Natural killer cell treated with Interleukin-12 subunit alpha and Interleukin-12 subunit beta and Interleukin-15 and Interleukin-18, amount 100 ng/mL, for 72 hours (primary cell): ENCODE data around the gene DYNC1LI1. TPM values are rescaled to one million over a fixed set of nuclear protein-coding genes. Genes with fewer than 3 reads are reported as not detected.

Experiments
- ATAC-seq, 2 donors: fragments of 150-1000 bp; cut with Tn5 transposase in 1 of 2; sonication (Bioruptor Pico), chemical (Tn5 transposase) in 1 of 2; 2 replicates each; pipeline ENCODE4 v1.10.0; 2021
- DNase-seq: peaks from one replicate; pipeline ENCODE4 v3.0.0; 2022; ENCODE audit warnings: low spot score
- H3K27ac Mint-ChIP-seq, 2 donors: 1 replicate in 1 of 2; 2 replicates in 1 of 2; pipeline ENCODE4 v1.8.0; 2022; ENCODE audit warnings: mixed read lengths in 2 of 2, mild to moderate bottlenecking in 1 of 2, moderate library complexity in 1 of 2
- H3K27me3 Mint-ChIP-seq, 2 donors: 1 replicate in 1 of 2; 2 replicates in 1 of 2; pipeline ENCODE4 v1.8.0; 2022; ENCODE audit warnings: mixed read lengths in 2 of 2
- H3K36me3 Mint-ChIP-seq: one replicate; pipeline ENCODE4 v1.8.0; 2022; ENCODE audit warnings: mixed read lengths
- H3K4me1 Mint-ChIP-seq, 2 donors: 1 replicate in 1 of 2; 2 replicates in 1 of 2; pipeline ENCODE4 v1.8.0; 2022; ENCODE audit warnings: low read depth in 2 of 2, mixed read lengths in 2 of 2, mild to moderate bottlenecking in 1 of 2
- H3K4me3 Mint-ChIP-seq: one replicate; pipeline ENCODE4 v1.8.0; 2022; ENCODE audit warnings: mixed read lengths
- H3K9me3 Mint-ChIP-seq: 2 replicates; pipeline ENCODE4 v1.8.0; 2022; ENCODE audit warnings: mixed read lengths
- total RNA-seq, 2 donors: library from RNA; stranded (reverse); gene quantifications; one replicate each; pipeline ENCODE4 v1.2.3, GENCODE V29; 2022

DYNC1LI1 gene
- total RNA-seq, 2 donors from 2014 or later = 38.8 to 45.4 TPM

DNA sequence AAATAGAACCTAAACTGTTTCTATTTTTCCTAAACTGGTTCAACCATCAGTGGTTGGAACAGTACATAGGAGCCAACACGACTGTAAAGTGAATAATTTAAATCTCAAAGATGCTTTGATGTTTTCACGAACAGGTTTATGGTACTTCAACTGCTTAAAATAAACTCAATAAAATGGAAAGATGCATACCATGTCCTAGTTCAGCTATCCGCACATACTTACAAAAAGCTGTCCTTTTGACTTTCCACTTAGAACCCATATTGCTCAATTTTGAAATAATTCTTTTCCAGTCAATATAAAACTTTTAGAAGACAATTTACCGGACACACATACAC lies 68.9 kb downstream of the DYNC1LI1 start:
- Mint-ChIP-seq H3K4me3 (peak overlapping the region; percentile 92), H3K36me3 (peaks cover 7% of the 10 kb centered on the region), H3K27ac (peak overlapping the region; percentile 87 to 91), H3K9me3 (no peaks in the 10 kb centered on the region), H3K4me1 (peaks cover 17 to 42% of the 10 kb centered on the region in 2 donors), H3K27me3 (no peaks in the 10 kb centered on the region)
- DNase-seq (no peak), ATAC-seq (no peak)

DNA sequence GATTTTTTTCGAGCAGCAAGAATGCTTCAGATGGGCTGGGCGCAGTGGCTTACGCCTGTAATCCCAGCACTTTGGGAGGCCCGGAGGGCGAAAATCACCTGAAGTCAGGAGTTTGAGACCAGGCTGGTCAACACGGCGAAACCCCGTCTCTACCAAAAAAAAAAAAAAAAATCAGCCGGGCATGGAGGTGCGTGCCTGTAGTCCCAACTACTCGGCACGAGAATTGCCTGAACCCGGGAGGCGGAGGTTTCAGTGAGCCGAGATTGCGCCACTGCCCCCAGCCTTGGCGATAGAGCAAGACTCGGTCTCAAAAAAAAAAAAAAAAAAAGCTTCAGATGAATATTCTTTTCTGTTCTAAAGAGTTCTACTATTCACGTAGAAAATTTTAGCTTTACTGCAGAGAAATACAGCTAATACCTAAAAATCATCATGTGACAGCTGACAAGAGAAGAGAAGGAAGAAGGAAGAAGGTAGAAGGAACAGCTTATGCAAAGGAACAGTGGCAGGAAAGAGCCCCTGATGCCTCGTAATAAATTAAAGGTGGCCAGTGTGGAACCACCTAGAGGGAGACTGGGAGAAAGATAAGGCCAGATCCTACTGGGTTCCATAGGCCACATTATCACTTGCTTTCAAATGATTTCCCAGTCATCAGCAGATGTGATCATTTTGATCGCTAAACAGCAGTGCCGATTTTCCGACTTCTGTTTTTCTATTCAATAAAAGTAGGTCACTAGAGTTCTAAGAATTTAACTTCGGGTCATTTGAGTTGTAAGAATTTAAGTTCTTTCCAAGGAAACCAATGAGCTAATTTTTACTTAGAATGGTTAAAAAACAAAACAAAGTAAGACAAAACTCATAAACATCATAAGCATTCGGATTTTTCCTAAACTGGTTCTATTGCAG lies 69.5 kb downstream of the DYNC1LI1 start:
- no peaks in the 10 kb centered on the region for H3K9me3 Mint-ChIP-seq
- DNase-seq (no peak), ATAC-seq (no peak)
- H3K4me1 Mint-ChIP-seq = peaks cover 24 to 47% of the 10 kb centered on the region in 2 donors
- peak overlapping the region; percentile 92 for H3K4me3 Mint-ChIP-seq
- H3K27ac Mint-ChIP-seq = peak overlapping the region; percentile 87 to 91
- no peaks in the 10 kb centered on the region for H3K27me3 Mint-ChIP-seq
- H3K36me3 Mint-ChIP-seq = peaks cover 12% of the 10 kb centered on the region

DNA sequence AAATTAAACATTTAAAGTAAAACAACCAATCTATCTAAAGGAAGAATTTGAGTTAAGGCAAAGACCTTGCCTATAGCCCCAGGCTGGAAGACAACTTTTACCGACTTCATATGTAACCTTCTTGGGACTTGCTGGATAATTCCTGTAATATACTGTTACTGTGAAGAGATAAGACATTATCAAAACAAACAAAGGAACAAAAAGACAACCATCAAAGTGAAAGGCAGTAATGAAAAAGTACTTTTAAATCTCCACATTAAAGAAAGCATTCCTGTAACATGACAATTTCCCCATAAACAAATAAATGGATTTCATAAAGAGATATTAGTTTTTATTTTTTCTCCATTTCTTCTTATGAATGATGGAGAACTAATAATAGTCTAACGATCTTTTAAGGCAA lies 70.4 kb downstream of the DYNC1LI1 start:
- ATAC-seq (no peak), DNase-seq (no peak)
- Mint-ChIP-seq H3K4me3 (peak overlapping the region; percentile 92), H3K4me1 (peaks cover 24 to 47% of the 10 kb centered on the region in 2 donors), H3K36me3 (peaks cover 12% of the 10 kb centered on the region), H3K9me3 (no peaks in the 10 kb centered on the region), H3K27ac (peak overlapping the region; percentile 87 to 91), H3K27me3 (no peaks in the 10 kb centered on the region)

DNA sequence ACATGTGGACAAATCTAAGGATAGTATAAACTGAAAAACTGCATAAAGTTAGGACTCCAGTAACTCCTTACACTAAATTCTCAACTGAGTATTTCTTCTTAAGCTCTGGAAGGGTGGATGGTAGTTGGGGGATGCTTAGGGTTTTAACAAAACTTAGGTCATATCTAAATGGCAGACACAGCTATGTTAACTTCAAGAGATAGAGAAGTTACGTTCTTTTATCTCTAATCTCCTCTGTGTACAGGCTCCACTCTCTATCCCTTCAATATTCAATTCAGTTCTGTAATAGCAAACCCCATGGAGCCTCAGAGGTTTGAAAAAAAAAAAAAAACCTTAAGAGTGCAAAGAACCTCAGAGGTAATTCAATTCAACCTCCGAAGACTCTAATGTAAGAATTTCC lies 71.1 kb downstream of the DYNC1LI1 start:
- Mint-ChIP-seq H3K36me3 (peaks cover 12% of the 10 kb centered on the region), H3K4me3 (no peak overlapping the region), H3K27me3 (no peaks in the 10 kb centered on the region), H3K27ac (peak overlapping the region; percentile 87 to 91), H3K4me1 (peaks cover 24 to 47% of the 10 kb centered on the region in 2 donors), H3K9me3 (no peaks in the 10 kb centered on the region)
- DNase-seq = no peak
- no peak for ATAC-seq

DNA sequence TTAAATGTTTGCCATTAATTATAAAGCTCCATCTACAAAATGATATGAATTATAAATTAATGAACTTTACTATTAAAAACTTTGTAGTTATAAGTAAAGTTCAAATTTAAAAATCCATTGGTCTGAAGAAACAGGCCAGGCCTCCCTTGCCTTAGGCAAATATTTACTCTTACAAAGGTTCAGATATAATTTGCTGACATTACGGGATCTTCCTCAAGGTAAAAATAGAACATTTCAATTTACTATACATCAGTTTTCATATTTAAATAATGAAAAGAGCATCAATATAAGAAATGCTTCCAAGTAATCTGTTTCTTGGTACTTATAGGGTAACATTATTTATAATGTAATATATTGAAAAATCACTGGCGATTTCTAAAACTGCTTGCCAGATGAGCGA lies 71.7 kb downstream of the DYNC1LI1 start:
- Mint-ChIP-seq H3K27me3 (no peaks in the 10 kb centered on the region), H3K9me3 (no peaks in the 10 kb centered on the region), H3K4me1 (peaks cover 24 to 47% of the 10 kb centered on the region in 2 donors), H3K36me3 (peaks cover 12% of the 10 kb centered on the region), H3K4me3 (no peak overlapping the region), H3K27ac (no peak overlapping the region)
- DNase-seq (no peak), ATAC-seq (no peak)

DNA sequence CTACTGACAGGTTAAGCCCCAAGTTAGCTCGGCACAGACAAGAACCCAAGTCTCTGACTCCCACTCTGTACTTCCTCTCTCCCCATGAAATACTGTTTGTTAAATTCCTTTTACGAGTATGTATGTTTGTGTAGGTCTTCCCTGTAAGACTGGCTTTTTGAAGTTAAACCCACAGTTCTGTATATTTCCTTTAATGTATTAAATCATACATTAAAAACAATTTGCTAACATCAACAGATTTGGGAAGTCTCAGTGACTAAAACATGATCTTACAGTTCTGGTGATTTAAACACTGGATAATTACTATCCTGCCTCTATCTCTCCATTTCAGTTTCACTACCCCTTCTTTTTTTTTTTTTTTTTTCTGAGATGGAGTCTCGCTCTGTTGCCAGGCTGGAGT lies 72.4 kb downstream of the DYNC1LI1 start:
- no peaks in the 10 kb centered on the region for H3K9me3 Mint-ChIP-seq
- H3K36me3 Mint-ChIP-seq = peaks cover 12% of the 10 kb centered on the region
- H3K27me3 Mint-ChIP-seq = no peaks in the 10 kb centered on the region
- peaks cover 24 to 47% of the 10 kb centered on the region in 2 donors for H3K4me1 Mint-ChIP-seq
- peak overlapping the region; percentile 17 for H3K4me3 Mint-ChIP-seq
- ATAC-seq = no peak
- DNase-seq = no peak
- H3K27ac Mint-ChIP-seq = peak overlapping the region; percentile 24 to 36

DNA sequence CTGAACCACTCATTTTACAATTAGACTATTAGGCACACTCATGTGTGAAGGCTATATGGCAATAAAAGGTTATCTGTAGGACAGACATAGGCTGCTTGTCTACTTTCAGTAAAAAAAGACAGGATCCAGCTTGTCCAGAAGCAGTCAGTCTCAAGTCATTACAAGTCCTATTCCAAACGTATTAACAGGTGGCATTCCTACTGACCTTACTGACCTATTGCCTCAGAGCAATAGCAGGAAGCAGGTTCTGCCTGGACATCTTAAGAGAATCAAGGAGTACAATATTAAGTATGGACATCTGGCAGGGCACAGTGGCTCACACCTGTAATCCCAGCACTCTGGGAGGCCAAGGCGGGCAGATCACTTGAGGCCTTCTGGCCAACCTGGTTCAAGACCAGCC lies 75.0 kb downstream of the DYNC1LI1 start:
- Mint-ChIP-seq H3K27me3 (no peaks in the 10 kb centered on the region), H3K9me3 (no peaks in the 10 kb centered on the region), H3K27ac (peak overlapping the region in 1 of 2 donors; percentile 31), H3K36me3 (peaks cover 6% of the 10 kb centered on the region), H3K4me3 (no peak overlapping the region), H3K4me1 (peaks cover 14 to 26% of the 10 kb centered on the region in 2 donors)
- DNase-seq (no peak), ATAC-seq (no peak)

DNA sequence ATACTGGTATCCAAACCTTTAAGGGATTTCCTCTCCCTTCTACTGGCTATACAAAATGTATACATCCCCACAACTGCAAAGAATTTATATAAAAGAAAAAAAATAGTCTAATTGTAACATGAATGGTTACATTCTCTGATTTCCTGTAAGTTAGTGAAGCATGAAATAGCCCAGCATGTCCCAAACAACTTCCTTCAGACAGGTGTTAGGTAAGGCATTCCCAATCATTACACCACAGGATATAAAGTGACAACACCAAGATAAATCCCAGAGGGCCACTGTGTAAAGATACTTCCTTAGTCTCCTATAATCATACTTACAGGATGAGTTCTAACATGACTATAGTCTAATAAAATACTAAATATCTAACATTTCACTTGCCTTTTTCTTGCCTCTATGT lies 75.6 kb downstream of the DYNC1LI1 start:
- peaks cover 6% of the 10 kb centered on the region for H3K36me3 Mint-ChIP-seq
- peak overlapping the region in 1 of 2 donors; percentile 31 for H3K27ac Mint-ChIP-seq
- DNase-seq (no peak), ATAC-seq (no peak)
- H3K9me3 Mint-ChIP-seq = no peaks in the 10 kb centered on the region
- no peaks in the 10 kb centered on the region for H3K27me3 Mint-ChIP-seq
- no peak overlapping the region for H3K4me3 Mint-ChIP-seq
- H3K4me1 Mint-ChIP-seq = peaks cover 14 to 21% of the 10 kb centered on the region in 2 donors

DNA sequence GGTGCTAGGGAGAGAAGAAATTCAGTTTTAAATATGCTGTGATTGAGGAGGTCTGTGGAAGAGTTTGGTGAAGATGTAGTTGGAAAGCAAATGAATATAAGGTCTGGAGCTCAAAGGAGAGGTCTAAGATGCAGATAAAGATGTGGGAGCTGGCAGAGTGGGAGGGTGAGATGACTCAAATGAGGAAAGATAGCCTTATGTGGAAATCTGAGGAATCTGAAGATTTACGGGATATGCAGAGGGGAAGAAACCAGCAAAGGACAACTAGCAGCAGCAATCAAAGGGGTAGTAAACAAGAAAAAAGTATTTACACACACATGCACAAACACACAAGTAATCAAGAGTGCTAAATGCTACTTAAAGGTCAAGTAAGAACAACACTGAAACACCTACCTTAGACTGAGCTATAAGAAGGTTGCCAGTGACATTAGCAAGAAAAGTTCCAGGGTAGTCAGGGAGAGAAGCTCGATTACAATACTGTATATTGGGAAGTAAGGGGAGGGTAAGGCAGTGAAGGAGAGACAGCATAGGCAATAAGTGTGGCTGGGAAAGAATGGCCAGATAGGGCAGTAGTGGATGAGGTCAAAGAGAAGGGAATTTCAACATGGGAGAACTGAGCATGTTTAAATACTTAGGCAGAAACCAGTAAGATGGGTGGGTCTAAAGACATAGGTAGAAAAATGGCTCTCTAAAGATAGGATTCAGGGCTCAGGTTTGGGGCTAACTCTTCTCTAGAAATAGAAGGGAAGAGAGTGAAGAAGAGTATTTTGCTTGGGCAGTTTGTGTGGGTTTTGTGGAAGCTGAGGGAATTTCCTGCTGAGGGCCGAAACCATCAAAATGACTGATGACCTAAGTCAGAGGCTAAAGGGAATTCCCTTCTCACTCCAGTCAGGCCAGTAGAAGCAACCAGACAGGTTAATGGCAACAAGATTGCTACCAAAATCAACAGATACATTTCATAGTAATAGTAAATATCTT lies 76.9 kb downstream of the DYNC1LI1 start:
- ATAC-seq (peak; percentile 73 to 87), DNase-seq (peak; percentile 65)
- no peaks in the 10 kb centered on the region for H3K27me3 Mint-ChIP-seq
- H3K36me3 Mint-ChIP-seq = peaks cover 6% of the 10 kb centered on the region
- H3K9me3 Mint-ChIP-seq = no peaks in the 10 kb centered on the region
- H3K4me3 Mint-ChIP-seq = no peak overlapping the region
- H3K27ac Mint-ChIP-seq = no peak overlapping the region
- H3K4me1 Mint-ChIP-seq = peaks cover 8 to 14% of the 10 kb centered on the region in 2 donors

DNA sequence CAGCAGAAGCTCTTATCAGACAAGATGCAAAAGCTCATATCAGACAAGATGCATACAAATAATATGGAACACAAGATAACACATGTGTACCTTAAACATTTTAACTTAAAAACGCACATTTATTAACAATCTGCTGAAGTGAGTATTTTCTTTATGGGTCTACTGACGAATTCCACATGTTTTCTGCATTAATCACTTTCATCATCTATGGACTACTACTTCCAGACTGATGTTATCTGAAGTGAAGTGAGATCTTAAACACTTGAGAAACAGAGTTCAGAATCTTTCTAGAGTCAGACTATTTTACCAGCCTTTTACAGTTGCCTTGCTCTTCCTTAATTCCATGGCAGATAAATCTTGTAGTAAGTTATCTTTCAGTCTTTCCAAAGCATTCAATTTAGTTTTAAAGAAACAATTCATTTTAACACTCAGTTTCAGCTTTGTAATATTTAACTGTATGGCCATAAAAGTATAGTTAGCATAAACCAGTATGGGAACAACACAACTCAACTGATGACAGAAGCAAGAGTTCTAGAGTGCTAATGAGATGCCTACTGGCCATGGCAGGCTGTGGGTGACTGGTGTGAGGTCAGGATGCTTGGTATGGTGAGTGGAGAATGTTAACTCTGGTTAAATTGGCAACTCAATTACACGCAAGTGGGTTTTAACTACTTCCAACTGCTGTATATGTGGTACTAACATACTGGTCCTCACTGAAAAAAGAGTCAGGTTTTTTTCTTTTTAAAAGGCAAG lies 77.8 kb downstream of the DYNC1LI1 start:
- DNase-seq (no peak), ATAC-seq (peak; percentile 33 to 59)
- Mint-ChIP-seq H3K36me3 (peaks cover 6% of the 10 kb centered on the region), H3K27ac (no peak overlapping the region), H3K9me3 (no peaks in the 10 kb centered on the region), H3K4me3 (no peak overlapping the region), H3K4me1 (peaks cover 8% of the 10 kb centered on the region in 2 donors), H3K27me3 (no peaks in the 10 kb centered on the region)

DNA sequence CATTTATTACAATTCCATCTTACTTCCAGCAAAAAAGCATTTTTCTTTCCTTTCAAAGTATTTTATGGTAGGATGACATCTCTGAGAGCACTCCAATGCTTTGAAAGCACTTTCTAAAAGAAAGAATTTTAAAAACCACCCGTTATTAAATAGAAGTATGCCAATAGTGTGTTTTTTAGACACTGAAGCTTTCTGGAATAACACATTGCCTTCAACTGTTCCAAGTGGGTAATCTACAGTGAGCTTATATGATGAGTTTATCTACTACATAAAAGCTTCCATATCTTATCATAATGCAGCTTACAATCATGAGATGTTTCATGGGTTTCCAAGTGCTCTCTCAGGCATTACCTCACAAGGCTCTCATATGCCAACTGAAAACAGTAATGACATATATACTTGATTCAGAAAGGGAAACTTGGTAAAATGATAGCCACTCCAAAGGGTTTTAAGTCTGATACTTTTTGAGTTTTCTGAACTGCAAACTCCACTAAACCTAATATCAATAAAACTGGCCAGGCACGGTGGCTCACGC lies 82.1 kb downstream of the DYNC1LI1 start:
- ATAC-seq (no peak), DNase-seq (no peak)
- peak overlapping the region in 1 of 2 donors; percentile 39 for H3K27ac Mint-ChIP-seq
- H3K4me3 Mint-ChIP-seq = no peak overlapping the region
- H3K27me3 Mint-ChIP-seq = no peaks in the 10 kb centered on the region
- no peaks in the 10 kb centered on the region for H3K9me3 Mint-ChIP-seq
- H3K36me3 Mint-ChIP-seq = peaks cover 10% of the 10 kb centered on the region
- peaks cover 10 to 16% of the 10 kb centered on the region in 2 donors for H3K4me1 Mint-ChIP-seq

DNA sequence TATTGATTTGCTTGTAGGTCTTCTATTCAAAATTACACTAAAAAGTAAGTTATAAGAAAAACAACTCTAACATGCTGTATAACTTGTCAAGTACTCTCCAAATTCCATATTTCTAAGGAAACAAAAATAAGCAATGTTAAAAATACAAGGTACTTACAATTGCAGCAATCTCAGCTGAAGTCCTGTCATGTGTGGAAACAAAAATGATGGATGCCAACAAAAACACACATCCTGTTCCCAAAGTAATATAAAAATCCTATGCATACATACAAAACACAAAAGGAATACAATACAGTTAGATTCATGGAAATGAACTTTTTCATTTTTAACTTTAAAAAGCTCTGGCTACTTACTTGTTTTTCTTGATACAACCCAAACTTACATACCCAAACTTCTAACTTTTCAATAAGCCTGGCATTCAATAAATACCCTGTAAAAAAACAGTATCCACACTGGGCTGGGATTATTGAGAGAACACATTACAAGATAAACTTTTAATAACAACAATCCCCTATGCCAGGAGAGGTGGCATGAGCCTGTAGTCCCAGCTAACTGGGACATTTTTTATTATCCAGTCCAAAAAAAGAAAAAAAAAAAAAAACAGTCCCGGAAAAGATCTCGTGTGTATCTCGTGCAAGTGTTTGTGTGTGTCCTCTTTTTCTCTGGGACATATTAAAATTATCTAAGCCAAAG lies 82.7 kb downstream of the DYNC1LI1 start:
- H3K4me3 Mint-ChIP-seq = no peak overlapping the region
- DNase-seq (no peak), ATAC-seq (no peak)
- peak overlapping the region in 1 of 2 donors; percentile 39 for H3K27ac Mint-ChIP-seq
- H3K4me1 Mint-ChIP-seq = peaks cover 10 to 16% of the 10 kb centered on the region in 2 donors
- H3K27me3 Mint-ChIP-seq = no peaks in the 10 kb centered on the region
- peaks cover 10% of the 10 kb centered on the region for H3K36me3 Mint-ChIP-seq
- no peaks in the 10 kb centered on the region for H3K9me3 Mint-ChIP-seq
